ENCODE results near the gene PRLR.

DNA sequence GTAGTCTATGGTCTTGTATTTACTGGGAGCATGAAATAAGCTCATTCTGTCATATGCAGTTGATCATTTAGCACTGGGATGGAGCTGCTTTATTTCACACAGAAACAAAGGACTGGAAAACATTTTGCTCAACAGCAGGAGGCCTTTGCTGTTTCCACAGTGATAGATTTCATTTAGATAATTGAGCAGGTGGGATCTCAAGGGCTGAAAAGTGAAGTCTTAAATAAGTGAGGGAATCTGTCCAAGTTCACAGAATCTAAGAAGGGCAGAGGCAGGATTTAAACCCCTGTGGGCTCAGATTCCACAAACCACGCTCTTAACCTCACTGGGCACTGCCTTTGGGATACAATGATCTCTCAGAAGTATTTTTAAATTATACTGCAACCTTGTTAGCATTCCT is 47.8 kb downstream of the PRLR start:
- TF ChIP-seq, protein P1, sequence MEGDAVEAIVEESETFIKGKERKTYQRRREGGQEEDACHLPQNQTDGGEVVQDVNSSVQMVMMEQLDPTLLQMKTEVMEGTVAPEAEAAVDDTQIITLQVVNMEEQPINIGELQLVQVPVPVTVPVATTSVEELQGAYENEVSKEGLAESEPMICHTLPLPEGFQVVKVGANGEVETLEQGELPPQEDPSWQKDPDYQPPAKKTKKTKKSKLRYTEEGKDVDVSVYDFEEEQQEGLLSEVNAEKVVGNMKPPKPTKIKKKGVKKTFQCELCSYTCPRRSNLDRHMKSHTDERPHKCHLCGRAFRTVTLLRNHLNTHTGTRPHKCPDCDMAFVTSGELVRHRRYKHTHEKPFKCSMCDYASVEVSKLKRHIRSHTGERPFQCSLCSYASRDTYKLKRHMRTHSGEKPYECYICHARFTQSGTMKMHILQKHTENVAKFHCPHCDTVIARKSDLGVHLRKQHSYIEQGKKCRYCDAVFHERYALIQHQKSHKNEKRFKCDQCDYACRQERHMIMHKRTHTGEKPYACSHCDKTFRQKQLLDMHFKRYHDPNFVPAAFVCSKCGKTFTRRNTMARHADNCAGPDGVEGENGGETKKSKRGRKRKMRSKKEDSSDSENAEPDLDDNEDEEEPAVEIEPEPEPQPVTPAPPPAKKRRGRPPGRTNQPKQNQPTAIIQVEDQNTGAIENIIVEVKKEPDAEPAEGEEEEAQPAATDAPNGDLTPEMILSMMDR (IDR thresholded peaks at IDR 0.05; ENCODE audit: low read depth, low read length), result no peak
- no peak for TF ChIP-seq EZH2phosphoT487 (IDR thresholded peaks at IDR 0.05; ENCODE audit: low read depth)

All from OCI-LY3 (cell line).